ENCODE measurements around the gene NEUROD2. TPM values are rescaled to one million over a fixed set of nuclear protein-coding genes. Genes with fewer than 3 reads are reported as not detected.
A peak's percentile ranks its signal among the peaks of the same experiment; 100 is the strongest.

NEUROD2 gene
- total and polyA plus RNA-seq, 2 of the 13 experiments (the other 11 are each of a cell fraction or from before 2014, with no cell fraction given): not detected

GRCh38 chr17:39636927-39637736, 29.4 kb upstream of the NEUROD2 start, which contains the start of gene STARD3 (continued):
- TF ChIP-seq FOXK2 (IDR thresholded peaks at IDR 0.05) (no peak), CSRNP2 (CRISPR knock-in tag; conservative IDR thresholded peaks at IDR 0.05; ENCODE audit: low read depth) (no peak), PHF20 (CRISPR knock-in tag; IDR thresholded peaks at IDR 0.05) (peak; percentile 89), RARG (CRISPR knock-in tag; IDR thresholded peaks at IDR 0.05; ENCODE audit: low read depth) (no peak), YY1 (IDR thresholded peaks at IDR 0.05; ENCODE audit: insufficient read depth, insufficient replicate concordance, low read depth, low read length) (peak; percentile 71), TFDP1 (CRISPR knock-in tag; IDR thresholded peaks at IDR 0.05; ENCODE audit: borderline replicate concordance) (no peak; the same call in 1 of the 2 replicates), ZNF17 (CRISPR knock-in tag; IDR thresholded peaks at IDR 0.05) (no peak), PRMT3 (CRISPR knock-in tag; IDR thresholded peaks at IDR 0.05; ENCODE audit: borderline replicate concordance, low read depth) (no peak), MEIS2 (CRISPR knock-in tag; IDR thresholded peaks at IDR 0.05) (peak; percentile 66), HBP1 (CRISPR knock-in tag; IDR thresholded peaks at IDR 0.05; ENCODE audit: low read depth) (no peak), ZNF138 (CRISPR knock-in tag; IDR thresholded peaks at IDR 0.05; ENCODE audit: low read depth) (peak; percentile 63; the same call in 1 of the 2 replicates), MEF2D (CRISPR knock-in tag; IDR thresholded peaks at IDR 0.05) (peak; percentile 33; the same call in 1 of the 2 replicates), ZMYM4 (CRISPR knock-in tag; IDR thresholded peaks at IDR 0.05) (peak; percentile 76; the same call in 1 of the 2 replicates), TBX2 (CRISPR knock-in tag; IDR thresholded peaks at IDR 0.05; ENCODE audit: borderline replicate concordance) (peak; percentile 78), FIP1L1 (IDR thresholded peaks at IDR 0.05; ENCODE audit: borderline replicate concordance, insufficient read depth, low read depth, low read length) (no peak), BCL3 (CRISPR knock-in tag; IDR thresholded peaks at IDR 0.05) (no peak), ZKSCAN5 (CRISPR knock-in tag; IDR thresholded peaks at IDR 0.05) (no peak), POLR2AphosphoS5 (IDR thresholded peaks at IDR 0.05; ENCODE audit: low read depth, low read length) (peak; percentile 93), AHR (CRISPR knock-in tag; IDR thresholded peaks at IDR 0.05) (peak; percentile 39), ZNF576 (CRISPR knock-in tag; IDR thresholded peaks at IDR 0.05) (0 out of 2 replicates have a peak, but pooled peaks have one; percentile 20), ZBTB39 (CRISPR knock-in tag; IDR thresholded peaks at IDR 0.05) (0 out of 2 replicates have a peak, but pooled peaks have one; percentile 35)

Data from HepG2 (cell line).